22Rv1 (cell line): ENCODE measurements around the gene KRT32.

Experiments
- H3K27ac ChIP-seq: fragments of 450-650 bp; 2 replicates; pipeline ENCODE4 v1.5.1; 2017
- CTCF ChIP-seq: fragments of 450-650 bp; IDR thresholded peaks from 2 replicates; pipeline ENCODE4 v1.5.1; 2017; ENCODE audit warnings: mild to moderate bottlenecking
- ZFX ChIP-seq: fragments of 450-650 bp; IDR thresholded peaks from 2 replicates; pipeline ENCODE4 v1.6.1; 2017; ENCODE audit warnings: antibody characterized with exemption, borderline replicate concordance

KRT32 gene

GRCh38 chr17:41413353-41413957 lies 53.7 kb downstream of the KRT32 start:
- H3K27ac ChIP-seq: no peak overlapping the region
- TF ChIP-seq ZFX (no peak), CTCF (no peak)

GRCh38 chr17:41411072-41411840 lies 55.9 kb downstream of the KRT32 start:
- TF ChIP-seq ZFX: no peak
- no peak for TF ChIP-seq CTCF
- no peak overlapping the region for H3K27ac ChIP-seq
